ENCODE data around the gene PARD6G. TPM values are rescaled to one million over a fixed set of nuclear protein-coding genes. Genes with fewer than 3 reads are reported as not detected.

Gene PARD6G
- total RNA-seq, 4 donors from 2014 or later = 24.3 to 37.8 (median 33.1) TPM

DNA sequence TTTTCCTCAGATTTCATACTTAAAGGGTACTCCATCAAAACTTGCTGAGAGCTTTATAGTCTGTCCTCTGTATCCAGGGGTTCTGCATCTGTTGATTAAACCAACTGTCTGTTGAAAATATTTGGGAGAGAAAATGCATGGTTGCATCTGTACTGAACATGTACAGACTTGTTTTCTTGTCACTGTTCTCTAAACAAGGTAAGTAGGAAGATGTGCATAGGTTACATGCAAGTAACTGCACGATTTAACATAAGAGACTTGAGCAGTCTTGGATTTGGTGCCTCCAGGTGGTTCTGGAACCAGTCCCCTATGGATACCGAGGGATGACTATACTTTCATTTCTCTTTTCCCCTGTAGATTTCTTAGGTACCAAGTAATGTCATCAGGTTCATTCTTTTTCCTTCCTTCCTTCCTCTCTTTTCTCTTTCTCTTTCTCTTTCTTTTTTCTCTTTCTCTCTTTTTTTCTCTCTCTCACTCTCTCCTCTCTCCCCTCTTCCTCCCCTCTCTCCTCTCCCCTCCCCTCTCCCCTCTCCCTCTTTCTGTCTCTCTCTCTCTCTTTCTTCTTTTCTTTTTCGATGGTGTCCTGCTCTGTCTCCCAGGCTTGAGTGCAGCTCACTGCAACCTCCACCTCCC, 115.0 kb downstream of the PARD6G start:
- Histone ChIP-seq H3K27ac (no peak overlapping the region), H3K4me3 (no peak overlapping the region), H3K36me3 (peaks cover 8 to 53% (median 18%) of the 10 kb centered on the region in 3 donors), H3K4me1 (peaks cover 0 to 8% (median 0%) of the 10 kb centered on the region in 3 donors), H3K9me3 (no peaks in the 10 kb centered on the region), H3K27me3 (no peaks in the 10 kb centered on the region)
- 56 to 61% methylated on average over 3 of the region's 3 CpGs for WGBS, 2 donors
- no peak for DNase-seq
- intact Hi-C loops (cut with DNase I) = no loop called here
- TF ChIP-seq, protein P1, sequence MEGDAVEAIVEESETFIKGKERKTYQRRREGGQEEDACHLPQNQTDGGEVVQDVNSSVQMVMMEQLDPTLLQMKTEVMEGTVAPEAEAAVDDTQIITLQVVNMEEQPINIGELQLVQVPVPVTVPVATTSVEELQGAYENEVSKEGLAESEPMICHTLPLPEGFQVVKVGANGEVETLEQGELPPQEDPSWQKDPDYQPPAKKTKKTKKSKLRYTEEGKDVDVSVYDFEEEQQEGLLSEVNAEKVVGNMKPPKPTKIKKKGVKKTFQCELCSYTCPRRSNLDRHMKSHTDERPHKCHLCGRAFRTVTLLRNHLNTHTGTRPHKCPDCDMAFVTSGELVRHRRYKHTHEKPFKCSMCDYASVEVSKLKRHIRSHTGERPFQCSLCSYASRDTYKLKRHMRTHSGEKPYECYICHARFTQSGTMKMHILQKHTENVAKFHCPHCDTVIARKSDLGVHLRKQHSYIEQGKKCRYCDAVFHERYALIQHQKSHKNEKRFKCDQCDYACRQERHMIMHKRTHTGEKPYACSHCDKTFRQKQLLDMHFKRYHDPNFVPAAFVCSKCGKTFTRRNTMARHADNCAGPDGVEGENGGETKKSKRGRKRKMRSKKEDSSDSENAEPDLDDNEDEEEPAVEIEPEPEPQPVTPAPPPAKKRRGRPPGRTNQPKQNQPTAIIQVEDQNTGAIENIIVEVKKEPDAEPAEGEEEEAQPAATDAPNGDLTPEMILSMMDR (IDR thresholded peaks at IDR 0.05) = no peak
- TF ChIP-seq POLR2A (IDR thresholded peaks at IDR 0.05) = no peak

DNA sequence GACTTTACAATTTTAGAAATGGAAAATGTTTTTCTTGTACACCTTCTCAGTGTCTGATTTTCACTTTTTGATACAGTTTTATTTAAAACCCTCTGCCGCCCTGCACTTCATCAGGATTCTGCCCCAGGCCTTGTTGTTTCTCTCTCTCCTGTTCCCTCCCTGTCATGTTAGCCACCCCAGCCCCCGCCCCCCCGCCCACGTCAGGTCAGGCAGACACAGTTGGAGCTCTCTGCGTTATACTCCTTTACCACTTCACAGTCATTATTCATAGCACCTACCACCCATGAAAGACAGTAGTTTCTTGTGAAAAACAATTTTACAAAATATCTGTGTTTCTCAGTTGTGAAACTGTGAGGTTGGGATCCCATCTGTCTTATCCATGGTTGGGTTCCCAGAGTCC, 116.8 kb downstream of the PARD6G start:
- H3K27me3 ChIP-seq = no peaks in the 10 kb centered on the region
- H3K27ac ChIP-seq = no peak overlapping the region
- 74 to 85% methylated on average over 5 of the region's 5 CpGs for WGBS, 2 donors
- peaks cover 0 to 41% (median under 1%) of the 10 kb centered on the region in 3 donors for H3K36me3 ChIP-seq
- no peaks in the 10 kb centered on the region for H3K9me3 ChIP-seq
- intact Hi-C loops (cut with DNase I) = no loop called here
- H3K4me1 ChIP-seq = peaks cover 0 to 8% (median 0%) of the 10 kb centered on the region in 3 donors
- no peak overlapping the region for H3K4me3 ChIP-seq
- no peak for DNase-seq
- TF ChIP-seq, protein P1 (IDR thresholded peaks at IDR 0.05) = no peak
- no peak for TF ChIP-seq POLR2A (IDR thresholded peaks at IDR 0.05)

DNA sequence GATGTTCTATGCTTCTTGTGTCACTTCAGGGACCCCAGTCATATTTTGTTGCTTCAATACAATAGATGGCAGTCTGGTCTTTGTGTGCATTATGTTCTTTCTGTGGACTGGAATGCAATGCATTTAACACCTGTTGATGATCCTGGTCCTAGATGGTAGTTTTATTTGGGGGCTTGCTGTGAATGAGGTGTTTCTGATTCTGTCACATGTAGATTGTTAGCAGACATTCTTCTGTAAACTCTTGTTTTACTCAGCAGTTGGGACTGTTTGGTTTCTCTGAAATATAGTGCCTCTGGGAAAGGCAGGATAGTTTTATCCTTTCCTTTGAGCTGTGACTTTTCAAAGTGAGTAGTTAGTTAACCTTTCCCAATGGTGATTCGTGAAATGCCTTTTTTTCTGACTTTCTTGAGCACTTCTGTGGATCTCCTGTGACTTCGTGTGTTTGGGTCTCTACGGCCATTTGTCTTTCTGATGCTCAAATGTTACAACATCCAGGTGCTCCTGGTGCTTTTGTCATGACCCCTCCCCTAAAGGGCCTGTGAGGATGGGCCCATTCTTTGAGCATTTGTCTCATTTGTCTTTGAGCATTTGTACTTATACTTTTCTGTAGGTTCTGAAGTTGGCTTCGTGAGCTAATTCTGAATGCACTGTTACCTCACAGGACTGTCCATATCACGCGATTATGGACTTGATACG, 117.5 kb downstream of the PARD6G start:
- H3K4me3 ChIP-seq = no peak overlapping the region
- no peak for TF ChIP-seq POLR2A (IDR thresholded peaks at IDR 0.05)
- TF ChIP-seq, protein P1 (IDR thresholded peaks at IDR 0.05) = no peak
- H3K4me1 ChIP-seq = peaks cover 0 to 8% (median 0%) of the 10 kb centered on the region in 3 donors
- 94 to 98% methylated on average over 7 of the region's 7 CpGs for WGBS, 2 donors
- intact Hi-C loops (cut with DNase I) = no loop called here
- H3K27ac ChIP-seq = no peak overlapping the region
- peaks cover 0 to 33% (median 0%) of the 10 kb centered on the region in 3 donors for H3K36me3 ChIP-seq
- no peaks in the 10 kb centered on the region for H3K9me3 ChIP-seq
- no peak for DNase-seq
- H3K27me3 ChIP-seq = no peaks in the 10 kb centered on the region

DNA sequence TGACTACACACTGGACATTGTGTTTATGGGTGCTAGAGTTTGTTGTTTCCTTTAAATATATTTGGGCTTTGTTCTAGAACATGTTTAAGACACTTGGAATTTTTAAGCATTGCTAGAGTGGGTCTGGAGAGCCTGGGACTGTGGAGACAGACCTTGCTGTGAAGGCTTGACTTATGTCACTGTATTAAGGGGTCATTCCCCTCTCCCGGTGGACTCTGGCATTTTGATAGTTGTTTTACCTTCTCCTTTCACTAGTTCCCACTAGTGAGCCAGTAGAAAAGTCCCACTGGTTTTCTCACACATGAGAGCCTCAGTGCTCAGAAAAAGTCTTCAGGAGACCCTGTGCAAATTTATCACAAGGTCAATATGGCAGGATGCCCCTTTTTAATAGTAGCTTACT, 119.7 kb downstream of the PARD6G start:
- TF ChIP-seq POLR2A (IDR thresholded peaks at IDR 0.05) = no peak
- TF ChIP-seq, protein P1 (IDR thresholded peaks at IDR 0.05) = no peak
- peaks cover 0 to 15% (median 0%) of the 10 kb centered on the region in 3 donors for H3K4me1 ChIP-seq
- no peak overlapping the region for H3K27ac ChIP-seq
- H3K36me3 ChIP-seq = peaks cover 0 to 12% (median 0%) of the 10 kb centered on the region in 3 donors
- intact Hi-C loops (cut with DNase I) = no loop called here
- no peak for DNase-seq
- 100% methylated on average over 1 of the region's 1 CpG for WGBS, 2 donors
- H3K27me3 ChIP-seq = no peaks in the 10 kb centered on the region
- no peak overlapping the region for H3K4me3 ChIP-seq
- H3K9me3 ChIP-seq = no peaks in the 10 kb centered on the region

DNA sequence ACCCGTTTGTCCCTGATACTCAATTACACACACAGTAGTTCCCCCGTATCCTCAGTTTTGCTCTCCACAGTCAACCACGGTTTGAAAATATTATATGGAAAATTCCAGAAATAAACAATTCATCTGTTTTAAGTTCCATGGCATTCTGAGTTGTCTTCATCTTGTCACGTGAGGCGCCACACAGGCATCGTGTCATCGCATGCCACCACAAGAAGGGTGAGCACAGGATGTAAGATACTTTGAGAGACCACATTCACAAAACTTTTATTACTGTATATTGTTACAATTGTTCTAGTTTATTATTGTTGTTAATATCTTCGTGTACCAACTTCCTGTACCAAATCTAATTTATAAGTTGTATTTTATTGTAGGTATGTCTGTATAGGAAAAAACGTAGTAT, 120.5 kb downstream of the PARD6G start:
- peaks cover 0 to 18% (median 0%) of the 10 kb centered on the region in 3 donors for H3K36me3 ChIP-seq
- no peaks in the 10 kb centered on the region for H3K27me3 ChIP-seq
- intact Hi-C loops (cut with DNase I) = no loop called here
- no peak overlapping the region for H3K27ac ChIP-seq
- 93 to 95% methylated on average over 9 of the region's 9 CpGs for WGBS, 2 donors
- H3K9me3 ChIP-seq = no peaks in the 10 kb centered on the region
- peaks cover 0 to 8% (median 0%) of the 10 kb centered on the region in 3 donors for H3K4me1 ChIP-seq
- DNase-seq = no peak
- no peak overlapping the region for H3K4me3 ChIP-seq
- TF ChIP-seq, protein P1 (IDR thresholded peaks at IDR 0.05) = no peak
- TF ChIP-seq POLR2A (IDR thresholded peaks at IDR 0.05) = no peak
